GM19023 (cell line): ENCODE results near the gene GRIN2D.
A peak's percentile ranks its signal among the peaks of the same experiment; 100 is the strongest.

Experiments
- ATAC-seq: cut with Tn5 transposase; IDR thresholded peaks from one replicate; pipeline ENCODE4 v1.9.1; 2021; ENCODE audit warnings: mild to moderate bottlenecking, moderate library complexity; ENCODE audit not compliant: unreplicated experiment

The GRIN2D gene

DNA sequence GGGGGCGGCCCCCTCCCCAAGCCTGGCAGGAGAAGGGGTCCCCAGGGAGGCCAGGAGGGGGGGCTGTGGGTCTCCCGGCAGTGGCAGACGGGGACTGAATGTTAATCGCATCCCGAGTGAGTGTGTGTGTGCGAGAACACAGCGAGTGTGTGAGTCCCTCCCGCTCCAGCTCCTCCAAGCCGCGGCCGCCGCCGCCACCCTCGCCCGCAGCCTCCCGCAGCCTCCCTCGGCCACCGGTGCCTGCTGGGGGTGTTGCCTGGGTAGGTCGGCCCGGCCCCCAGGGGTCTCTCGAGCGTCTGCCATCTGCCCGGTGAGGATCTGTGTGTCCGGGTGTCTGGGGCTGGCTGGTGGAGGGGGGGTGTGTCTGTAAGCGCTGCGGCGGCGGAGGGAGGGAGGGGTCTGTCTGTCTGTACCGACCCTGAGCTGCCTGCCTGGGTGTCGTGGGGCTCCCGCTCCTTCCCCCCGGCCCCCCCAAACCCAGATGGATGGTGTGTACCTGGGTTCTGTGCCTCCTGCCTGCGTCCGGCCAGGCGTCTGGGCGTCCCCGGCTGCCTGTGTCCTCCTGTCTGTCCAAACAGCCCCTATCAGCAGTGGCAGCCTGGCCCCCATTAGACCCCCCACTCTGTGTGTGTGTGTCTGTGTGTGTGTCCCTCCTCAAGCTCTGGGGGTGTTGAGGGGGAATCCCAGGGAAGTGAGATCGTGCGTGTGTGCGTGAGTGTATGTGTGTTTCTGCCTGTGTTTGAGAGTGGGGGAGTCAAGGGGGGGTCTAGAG lies at the start of gene GRIN2D:
Gene GRIN2D, plus strand, starts transcription at position 110 of the 772 bp plus-strand sequence. CDS start 4,725 bp downstream, outside the sequence.
- ATAC-seq, result no peak

- ATAC-seq, result no peak
These were observed 48.6 kb upstream of the GRIN2D start for GRCh38 chr19:48344892-48345291.

DNA sequence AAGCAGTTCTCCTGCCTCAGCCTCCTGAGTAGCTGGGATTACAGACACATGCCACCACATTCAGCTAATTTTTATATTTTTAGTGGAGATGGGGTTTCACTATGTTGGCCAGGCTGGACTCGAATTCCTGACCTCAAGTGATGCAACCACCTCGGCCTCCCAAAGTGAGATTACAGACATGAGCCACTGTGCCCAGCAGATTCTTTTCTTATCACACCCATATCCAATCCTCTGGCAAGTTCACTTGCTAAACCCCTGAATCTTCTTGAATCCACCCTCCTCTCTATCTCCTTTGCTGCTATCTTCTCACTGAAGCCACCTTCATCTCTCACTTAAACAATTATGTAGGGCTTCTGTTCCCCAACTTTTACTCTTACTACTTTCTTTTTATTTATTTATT lies 47.3 kb upstream of the GRIN2D start:
- no peak for ATAC-seq

GRCh38 chr19:48348045-48348444 lies 45.4 kb upstream of the GRIN2D start:
- no peak for ATAC-seq

DNA sequence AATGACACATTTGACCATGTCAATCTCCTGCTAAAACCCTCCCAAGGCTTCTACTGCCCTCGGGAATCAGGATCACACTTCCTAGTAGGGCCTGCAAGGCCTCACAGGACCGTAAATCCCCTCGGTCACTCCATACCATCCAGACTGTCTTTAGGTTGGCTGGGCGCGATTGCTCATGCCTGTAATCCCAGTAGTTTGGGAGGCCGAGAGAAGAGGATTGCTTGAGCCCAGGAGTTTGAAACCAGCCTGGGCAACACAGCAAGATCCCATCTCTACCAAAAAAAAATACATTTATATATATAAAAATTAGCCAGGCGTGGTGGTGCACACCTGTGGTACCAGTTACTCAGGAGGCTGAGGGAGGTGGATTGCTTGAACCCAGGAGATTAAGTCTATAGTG lies 44.7 kb upstream of the GRIN2D start:
- ATAC-seq, result no peak

DNA sequence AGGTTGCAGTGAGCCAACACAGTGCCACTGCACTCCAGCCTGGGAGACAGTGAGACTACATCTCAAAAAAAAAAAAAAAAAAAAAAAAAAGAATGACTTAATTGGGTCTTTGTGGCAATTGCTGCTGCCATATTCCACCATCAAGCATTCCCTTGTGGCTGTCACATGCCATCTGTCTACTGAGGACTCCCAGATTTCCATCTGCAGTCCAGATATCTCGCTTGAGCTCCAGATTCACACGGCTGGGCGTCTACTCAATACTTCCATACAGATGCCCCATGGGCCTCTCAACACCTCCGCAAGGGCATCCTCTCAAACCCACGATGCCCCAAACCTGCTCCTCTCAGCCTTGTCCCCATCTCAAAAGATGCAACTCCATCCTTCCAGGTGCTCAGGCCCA lies 42.6 kb upstream of the GRIN2D start:
- ATAC-seq, result no peak

GRCh38 chr19:48351341-48351752 lies 42.1 kb upstream of the GRIN2D start:
- no peak for ATAC-seq

DNA sequence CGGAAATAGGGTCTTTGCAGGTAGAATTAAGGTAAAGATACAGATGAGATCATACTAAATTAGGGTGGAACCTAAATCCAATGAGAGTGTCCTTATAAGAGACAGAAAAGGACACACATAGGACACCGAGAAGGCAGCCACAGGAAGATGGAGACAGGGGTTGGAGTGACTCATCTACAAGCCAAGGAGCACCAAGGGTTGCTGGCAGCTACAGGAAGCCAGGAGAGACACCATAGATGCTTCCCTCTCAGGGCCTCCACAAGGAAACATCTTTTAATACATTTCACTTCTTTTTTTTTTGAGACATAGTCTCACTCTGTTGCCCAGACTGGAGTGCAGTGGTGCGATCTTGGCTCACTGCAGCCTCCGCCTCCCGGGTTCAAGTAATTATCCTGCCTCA lies 39.8 kb upstream of the GRIN2D start:
- no peak for ATAC-seq

GRCh38 chr19:48354332-48354992 lies 39.0 kb upstream of the GRIN2D start:
- ATAC-seq, result no peak

GRCh38 chr19:48355365-48355954 lies 38.0 kb upstream of the GRIN2D start:
- no peak for ATAC-seq

DNA sequence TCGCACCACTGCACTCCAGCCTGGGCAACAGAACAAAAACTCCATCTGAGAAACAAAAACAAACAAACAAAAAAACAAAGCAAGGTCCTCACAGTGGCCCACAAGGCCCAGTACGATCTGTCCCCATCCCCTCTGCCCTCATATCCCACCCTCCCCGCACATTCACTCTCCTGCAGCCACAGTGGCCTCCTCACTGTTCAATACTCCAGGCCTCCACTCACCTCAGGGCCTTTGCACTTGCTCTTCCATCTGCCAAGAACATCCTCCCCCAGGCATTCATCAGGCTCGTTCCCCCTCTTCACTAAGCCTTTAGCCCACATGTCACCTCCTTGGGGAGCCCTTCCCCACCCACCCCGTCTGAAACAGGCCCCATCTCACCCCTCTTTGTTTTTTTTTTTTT lies 34.3 kb upstream of the GRIN2D start:
- ATAC-seq, result no peak

DNA sequence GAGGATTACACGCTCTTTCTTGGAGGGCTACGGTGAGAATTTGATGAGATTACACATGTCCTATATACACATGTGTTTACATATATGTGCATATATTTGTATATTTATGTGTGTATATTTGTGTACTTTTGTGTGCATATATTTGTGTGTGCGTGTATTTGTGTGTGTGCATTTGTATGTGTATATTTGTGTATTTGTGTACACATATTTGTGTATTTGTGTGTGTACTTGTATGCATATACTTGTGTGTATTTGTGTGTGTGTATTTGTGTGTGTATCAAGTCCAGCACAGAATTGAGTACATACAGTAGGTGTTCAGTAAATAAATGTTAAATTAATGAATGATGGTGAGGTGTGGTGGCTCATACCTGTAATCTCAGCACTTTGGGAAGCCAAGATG lies 31.6 kb upstream of the GRIN2D start:
- no peak for ATAC-seq

DNA sequence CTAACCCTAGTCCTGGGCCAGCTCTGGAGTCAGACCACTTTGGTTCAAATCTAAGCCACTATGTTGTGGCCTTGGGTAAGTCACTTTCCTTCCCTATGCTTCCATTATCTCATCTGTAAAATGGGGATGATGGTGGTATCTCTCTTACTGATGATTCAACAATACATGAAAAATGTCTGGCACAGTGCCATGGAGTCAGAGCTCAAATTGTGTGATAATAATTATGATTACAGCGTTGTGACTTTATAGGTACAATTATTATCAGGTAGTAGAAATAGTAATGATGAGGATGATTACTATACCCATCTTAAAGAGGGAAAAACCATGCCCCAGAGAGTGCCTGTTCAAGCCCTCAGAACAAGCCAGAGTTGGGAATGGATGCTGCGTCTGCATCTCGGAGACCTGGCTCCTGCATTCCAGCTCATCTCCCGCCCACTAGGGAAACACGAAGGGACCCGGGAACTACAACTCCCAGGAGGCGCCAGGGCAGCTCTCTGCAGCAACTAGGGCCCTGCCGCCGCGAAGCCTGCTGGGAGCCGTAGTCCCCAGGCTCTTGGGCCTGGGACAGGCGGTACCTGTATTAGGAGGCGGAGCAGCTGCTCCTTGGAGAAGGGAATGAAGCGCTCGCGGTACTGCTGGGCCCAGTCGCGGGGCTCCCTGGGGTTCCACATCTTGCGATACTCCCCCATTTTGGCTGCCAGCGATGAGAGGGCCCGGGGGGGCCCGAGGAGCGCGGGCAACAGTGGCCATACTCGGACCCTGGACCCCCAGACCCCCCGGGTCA lies 30.6 kb upstream of the GRIN2D start:
- peak; percentile 49 for ATAC-seq

DNA sequence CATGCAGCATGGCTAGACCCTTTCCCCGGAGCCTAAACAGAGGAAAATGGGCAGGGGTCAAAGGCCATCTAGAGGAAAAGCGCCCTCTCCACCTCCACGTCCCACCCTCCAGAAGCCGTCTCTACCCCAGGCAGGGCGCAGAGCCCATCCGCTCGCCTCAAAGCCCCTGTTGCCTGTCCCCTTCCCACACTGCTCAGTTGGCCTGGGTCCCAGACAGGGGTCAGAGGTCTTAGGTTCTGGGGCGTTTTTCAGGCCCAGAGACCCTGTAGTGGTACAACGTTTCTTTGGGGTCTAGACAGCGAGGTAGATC lies 30.0 kb upstream of the GRIN2D start:
- ATAC-seq, result peak; percentile 27

- ATAC-seq, result peak; percentile 79
These were observed 29.5 kb upstream of the GRIN2D start, which contains the start of the genes SYNGR4 and TMEM143 for GRCh38 chr19:48363810-48364597. SYNGR4 (plus strand) TSS chr19:48364367; CDS start chr19:48365843, 1,476 bp downstream. TMEM143 (minus strand) TSS chr19:48363940; CDS start chr19:48363920, 20 bp downstream.

GRCh38 chr19:48364598-48365348 lies 28.7 kb upstream of the GRIN2D start:
- ATAC-seq, result no peak

GRCh38 chr19:48365602-48366001 lies 27.9 kb upstream of the GRIN2D start:
- no peak for ATAC-seq

GRCh38 chr19:48367855-48368254 lies 25.6 kb upstream of the GRIN2D start:
- ATAC-seq, result no peak

- no peak for ATAC-seq
These were observed 24.5 kb upstream of the GRIN2D start for GRCh38 chr19:48368936-48369335.

DNA sequence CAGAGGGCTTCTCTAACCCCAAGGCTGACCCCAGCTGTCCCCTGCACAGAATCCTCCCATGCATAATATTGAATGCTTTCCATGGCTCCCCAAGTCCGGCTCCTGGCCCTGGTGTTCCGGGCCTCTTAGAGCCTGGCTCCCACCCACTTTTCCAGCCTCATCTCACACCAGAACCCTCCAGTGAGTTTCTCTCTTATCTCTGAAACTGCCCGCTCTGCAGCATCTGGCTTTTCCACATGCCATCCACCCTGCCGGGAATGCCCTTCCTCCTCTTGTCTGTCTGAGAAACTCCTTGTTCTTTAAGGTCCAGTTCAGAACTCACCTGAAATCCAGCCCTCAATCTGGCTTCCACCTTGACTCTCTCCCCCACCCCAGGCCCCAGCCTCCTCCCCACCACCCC lies 22.5 kb upstream of the GRIN2D start:
- ATAC-seq, result no peak
